Lower leg skin (tissue), 3 donors: Measurements from ENCODE around the gene HSF5.

Experiments used
- POLR2A ChIP-seq, 2 donors: fragments of 450-650 bp; IDR thresholded peaks; one replicate each; pipeline ENCODE4 v1.6.1; 2016 to 2017; ENCODE audit warnings: antibody characterized with exemption in 2 of 2, mild to moderate bottlenecking in 1 of 2, moderate library complexity in 1 of 2
- TF ChIP-seq, protein P1 (sequence below), 3 donors: fragments of 450-650 bp; IDR thresholded peaks; one replicate each; pipeline ENCODE4 v1.5.1; 2016; ENCODE audit warnings: antibody characterized with exemption in 3 of 3, mild to moderate bottlenecking in 3 of 3, moderate library complexity in 2 of 3

DNA sequence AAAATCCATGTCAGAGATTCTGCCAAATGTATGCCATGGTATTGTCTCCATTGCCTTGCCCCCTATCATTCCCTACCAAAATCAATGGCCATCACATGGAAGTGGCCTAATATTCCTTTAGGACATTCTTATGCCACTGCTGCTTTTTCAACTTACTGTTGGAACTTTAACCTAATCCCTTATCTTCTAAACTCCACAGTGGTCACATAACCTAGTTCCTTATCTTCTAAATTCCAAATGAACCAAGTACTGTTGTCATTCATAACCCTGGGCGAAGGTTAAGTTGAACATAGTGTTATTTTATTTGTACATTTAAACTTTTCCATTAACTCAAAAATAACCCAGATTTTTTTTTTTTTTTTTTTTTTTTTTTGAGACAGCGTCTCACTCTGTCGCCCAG, 3.6 kb downstream of the HSF5 start:
- TF ChIP-seq, protein P1, sequence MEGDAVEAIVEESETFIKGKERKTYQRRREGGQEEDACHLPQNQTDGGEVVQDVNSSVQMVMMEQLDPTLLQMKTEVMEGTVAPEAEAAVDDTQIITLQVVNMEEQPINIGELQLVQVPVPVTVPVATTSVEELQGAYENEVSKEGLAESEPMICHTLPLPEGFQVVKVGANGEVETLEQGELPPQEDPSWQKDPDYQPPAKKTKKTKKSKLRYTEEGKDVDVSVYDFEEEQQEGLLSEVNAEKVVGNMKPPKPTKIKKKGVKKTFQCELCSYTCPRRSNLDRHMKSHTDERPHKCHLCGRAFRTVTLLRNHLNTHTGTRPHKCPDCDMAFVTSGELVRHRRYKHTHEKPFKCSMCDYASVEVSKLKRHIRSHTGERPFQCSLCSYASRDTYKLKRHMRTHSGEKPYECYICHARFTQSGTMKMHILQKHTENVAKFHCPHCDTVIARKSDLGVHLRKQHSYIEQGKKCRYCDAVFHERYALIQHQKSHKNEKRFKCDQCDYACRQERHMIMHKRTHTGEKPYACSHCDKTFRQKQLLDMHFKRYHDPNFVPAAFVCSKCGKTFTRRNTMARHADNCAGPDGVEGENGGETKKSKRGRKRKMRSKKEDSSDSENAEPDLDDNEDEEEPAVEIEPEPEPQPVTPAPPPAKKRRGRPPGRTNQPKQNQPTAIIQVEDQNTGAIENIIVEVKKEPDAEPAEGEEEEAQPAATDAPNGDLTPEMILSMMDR (IDR thresholded peaks at IDR 0.05), result no peak
- TF ChIP-seq POLR2A (IDR thresholded peaks at IDR 0.05), result no peak
